IMR-90 (cell line): ENCODE measurements around the gene LOXL4.

Experiments used
- BHLHE40 ChIP-seq: fragments of 150-350 bp; IDR thresholded peaks from 2 replicates; pipeline ENCODE4 v1.6.1; 2016; ENCODE audit warnings: mild to moderate bottlenecking, low read depth, low read length
- CEBPB ChIP-seq: IDR thresholded peaks from 2 replicates; pipeline ENCODE4 v1.6.1; 2012; ENCODE audit warnings: low read depth, low read length, improper control_type of control experiment
- MAFK ChIP-seq: IDR thresholded peaks from 2 replicates; pipeline ENCODE4 v1.6.1; 2012; ENCODE audit warnings: low read depth, low read length, improper control_type of control experiment
- MXI1 ChIP-seq: IDR thresholded peaks from 2 replicates; pipeline ENCODE4 v1.6.1; 2012; ENCODE audit warnings: low read depth, mild to moderate bottlenecking, low read length, moderate library complexity, borderline replicate concordance
- POLR2A ChIP-seq: IDR thresholded peaks from 2 replicates; pipeline ENCODE4 v1.6.1; 2012; ENCODE audit warnings: mild to moderate bottlenecking, low read depth, low read length
- RAD21 ChIP-seq: IDR thresholded peaks from 2 replicates; pipeline ENCODE4 v1.6.1; 2012; ENCODE audit warnings: low read length, improper control_type of control experiment
- TF ChIP-seq, protein P1 (sequence below): conservative IDR thresholded peaks from 2 replicates; pipeline ENCODE4 v1.5.1; 2012; ENCODE audit warnings: mild to moderate bottlenecking, low read depth, low read length, improper control_type of control experiment

DNA sequence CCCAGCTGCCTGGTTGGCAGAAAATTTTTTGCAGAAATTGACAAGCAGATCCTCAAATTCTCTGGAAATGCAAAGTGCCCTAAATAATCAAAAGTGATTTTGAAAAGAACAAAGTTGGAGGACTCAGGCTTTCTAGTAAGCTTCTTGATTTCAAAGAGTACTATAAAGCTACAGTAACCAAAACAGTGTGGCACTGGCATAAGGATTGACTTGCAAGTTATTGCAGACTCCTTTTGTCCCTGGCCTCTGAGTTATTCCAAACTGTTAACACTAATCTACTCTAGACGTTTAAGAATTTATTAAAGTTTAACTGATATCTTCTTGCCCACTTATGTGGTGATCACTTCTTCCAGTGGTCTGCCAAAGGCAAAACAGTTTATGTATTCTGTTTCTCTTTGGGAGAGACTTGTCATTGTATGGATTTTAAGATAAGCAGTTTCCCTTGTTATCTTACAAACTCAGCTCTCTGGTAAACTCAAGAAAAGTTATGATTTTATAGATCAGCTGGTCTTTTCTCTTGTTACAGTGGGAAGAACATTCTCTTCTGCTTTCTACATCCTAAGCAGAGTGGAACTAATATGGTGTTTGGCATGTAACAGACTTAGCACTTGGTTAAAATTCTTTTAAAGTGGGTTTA is 41.4 kb downstream of the LOXL4 start:
- TF ChIP-seq, protein P1, sequence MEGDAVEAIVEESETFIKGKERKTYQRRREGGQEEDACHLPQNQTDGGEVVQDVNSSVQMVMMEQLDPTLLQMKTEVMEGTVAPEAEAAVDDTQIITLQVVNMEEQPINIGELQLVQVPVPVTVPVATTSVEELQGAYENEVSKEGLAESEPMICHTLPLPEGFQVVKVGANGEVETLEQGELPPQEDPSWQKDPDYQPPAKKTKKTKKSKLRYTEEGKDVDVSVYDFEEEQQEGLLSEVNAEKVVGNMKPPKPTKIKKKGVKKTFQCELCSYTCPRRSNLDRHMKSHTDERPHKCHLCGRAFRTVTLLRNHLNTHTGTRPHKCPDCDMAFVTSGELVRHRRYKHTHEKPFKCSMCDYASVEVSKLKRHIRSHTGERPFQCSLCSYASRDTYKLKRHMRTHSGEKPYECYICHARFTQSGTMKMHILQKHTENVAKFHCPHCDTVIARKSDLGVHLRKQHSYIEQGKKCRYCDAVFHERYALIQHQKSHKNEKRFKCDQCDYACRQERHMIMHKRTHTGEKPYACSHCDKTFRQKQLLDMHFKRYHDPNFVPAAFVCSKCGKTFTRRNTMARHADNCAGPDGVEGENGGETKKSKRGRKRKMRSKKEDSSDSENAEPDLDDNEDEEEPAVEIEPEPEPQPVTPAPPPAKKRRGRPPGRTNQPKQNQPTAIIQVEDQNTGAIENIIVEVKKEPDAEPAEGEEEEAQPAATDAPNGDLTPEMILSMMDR, result no peak
- TF ChIP-seq MAFK, result no peak
- TF ChIP-seq POLR2A, result no peak
- TF ChIP-seq CEBPB, result no peak
- no peak for TF ChIP-seq BHLHE40
- TF ChIP-seq RAD21, result no peak
- no peak for TF ChIP-seq MXI1
